ENCODE measurements around the gene PTPRN2. TPM values are rescaled to one million over a fixed set of nuclear protein-coding genes. Genes with fewer than 3 reads are reported as not detected.
"Not testable (repeated sequence)": the region's sequence is repeated elsewhere in the genome, so short reads cannot be mapped to it uniquely, and the experiment has no call there.

Gene PTPRN2
- total RNA-seq, 1 experiment from 2014 or later, result 3.8 TPM

DNA sequence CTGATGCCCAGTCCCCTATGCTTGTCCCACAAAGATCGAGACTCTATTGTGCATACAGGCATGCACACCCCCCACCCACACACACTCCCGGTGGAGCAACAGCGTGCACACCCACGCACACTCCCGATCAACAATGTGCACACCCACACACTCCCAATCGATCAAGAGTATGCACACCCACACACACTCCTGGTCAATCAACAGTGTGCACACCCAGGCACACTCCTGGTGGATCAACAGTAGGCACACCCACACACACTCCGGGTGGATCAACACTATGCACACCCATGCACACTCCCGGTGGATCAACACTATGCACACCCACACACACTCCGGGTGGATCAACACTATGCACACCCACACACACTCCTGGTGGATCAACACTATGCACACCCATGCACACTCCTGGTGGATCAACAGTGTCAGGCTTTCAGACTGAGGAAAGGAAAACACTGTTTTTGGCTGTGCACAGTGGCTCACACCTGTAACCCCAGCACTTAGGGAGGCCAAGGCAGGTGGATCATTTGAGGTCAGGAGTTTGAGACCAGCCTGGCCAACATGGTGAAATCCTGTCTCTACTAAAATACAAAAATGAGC is 118.8 kb downstream of the PTPRN2 start:
- H3K27ac ChIP-seq, result no peak overlapping the region
- no peak overlapping the region for H3K4me3 ChIP-seq
- no peaks in the 10 kb centered on the region for H3K9me3 ChIP-seq (replicated peaks)
- no peaks in the 10 kb centered on the region for H3K36me3 ChIP-seq
- no peak for DNase-seq
- H3K4me1 ChIP-seq, result no peaks in the 10 kb centered on the region
- H3K27me3 ChIP-seq, result peaks cover 14% of the 10 kb centered on the region

DNA sequence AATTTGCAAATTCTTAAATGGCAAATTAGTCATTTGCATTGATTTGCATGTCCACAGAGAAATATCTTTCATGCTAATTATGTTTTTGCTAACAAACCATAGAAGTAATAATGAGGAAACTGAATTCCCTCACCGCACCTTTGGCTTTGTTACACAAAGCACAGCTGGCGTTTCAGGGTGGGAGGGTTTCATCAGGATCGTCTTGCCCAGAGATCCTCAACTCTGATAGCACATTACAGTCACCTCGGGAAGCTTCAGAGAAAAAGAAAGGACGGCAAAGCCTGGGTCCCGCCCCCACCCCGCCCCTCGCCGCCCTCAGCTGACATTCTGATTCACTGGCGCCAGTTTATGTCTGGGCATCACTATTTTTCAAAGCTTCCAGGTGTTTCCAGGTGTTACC is 119.4 kb downstream of the PTPRN2 start:
- Histone ChIP-seq H3K4me1 (no peaks in the 10 kb centered on the region), H3K9me3 (replicated peaks) (no peaks in the 10 kb centered on the region), H3K27ac (no peak overlapping the region), H3K4me3 (no peak overlapping the region), H3K27me3 (peaks cover 11% of the 10 kb centered on the region; the same call in 1 of the 2 replicates), H3K36me3 (no peaks in the 10 kb centered on the region)
- no peak for DNase-seq

DNA sequence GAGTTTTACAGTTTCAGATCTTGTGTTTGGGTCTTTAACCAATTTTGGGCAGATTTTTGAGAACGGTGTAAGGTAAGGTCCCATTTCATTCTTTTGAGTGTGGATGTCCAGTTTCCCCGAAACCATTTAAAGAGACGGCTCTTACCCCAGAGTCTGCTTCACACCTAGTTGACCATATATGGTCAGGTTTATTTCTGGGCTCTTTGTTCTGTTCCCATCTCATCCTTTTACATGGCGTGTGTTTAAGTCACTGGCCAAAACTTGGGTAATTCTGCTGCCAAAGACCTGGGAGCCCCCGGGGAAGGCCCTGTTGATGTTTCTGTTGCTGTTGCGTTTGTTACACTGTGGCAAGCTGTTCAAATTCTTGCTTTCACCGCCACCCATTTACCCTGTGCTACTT is 120.1 kb downstream of the PTPRN2 start:
- no peaks in the 10 kb centered on the region for H3K36me3 ChIP-seq
- H3K4me3 ChIP-seq, result no peak overlapping the region
- no peaks in the 10 kb centered on the region for H3K4me1 ChIP-seq
- H3K9me3 ChIP-seq (replicated peaks), result no peaks in the 10 kb centered on the region
- no peak for DNase-seq
- H3K27me3 ChIP-seq, result 0 out of 2 replicates have a peak, but pooled peaks cover 9% of the 10 kb centered on the region
- no peak overlapping the region for H3K27ac ChIP-seq

DNA sequence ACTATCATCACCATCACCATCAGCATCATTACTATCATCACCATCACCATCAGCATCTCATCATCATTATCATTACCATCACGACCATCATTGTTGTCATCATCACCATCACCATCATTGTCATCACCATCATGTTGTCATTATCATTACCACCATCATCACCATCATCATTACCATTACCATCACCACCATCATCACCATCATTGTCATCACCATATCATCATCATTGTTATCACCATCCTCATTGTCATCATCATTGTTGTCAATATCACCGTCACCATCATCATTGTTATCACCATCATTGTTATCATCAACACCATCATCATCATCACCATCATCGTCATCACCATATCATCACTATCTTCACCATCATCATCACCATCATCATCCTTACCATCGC is 124.3 kb downstream of the PTPRN2 start:
- DNase-seq, result no peak
- no peaks in the 10 kb centered on the region for H3K4me1 ChIP-seq

DNA sequence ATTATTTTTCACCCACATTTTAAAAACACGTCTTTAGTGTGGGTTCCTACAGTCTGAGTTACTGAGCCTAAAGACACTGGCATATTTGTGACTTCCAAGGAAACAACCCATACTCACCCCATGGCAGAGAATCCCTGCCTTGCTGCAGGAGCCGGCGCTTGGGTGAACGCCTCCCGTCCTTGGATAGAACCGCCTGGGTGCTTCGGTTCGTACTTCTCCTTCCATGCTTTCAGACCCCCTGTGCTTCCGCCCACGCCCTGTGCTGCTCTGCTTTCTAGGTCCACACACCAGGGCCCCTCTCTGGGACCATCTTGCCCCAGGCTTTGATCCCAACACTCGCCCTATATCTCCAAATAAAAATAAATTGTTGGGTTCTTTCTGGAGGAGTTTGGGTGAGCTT is 125.8 kb downstream of the PTPRN2 start:
- no peaks in the 10 kb centered on the region for H3K36me3 ChIP-seq
- no peak for DNase-seq
- no peak overlapping the region for H3K27ac ChIP-seq
- no peaks in the 10 kb centered on the region for H3K4me1 ChIP-seq
- no peaks in the 10 kb centered on the region for H3K9me3 ChIP-seq (replicated peaks)
- H3K27me3 ChIP-seq, result no peaks in the 10 kb centered on the region
- no peak overlapping the region for H3K4me3 ChIP-seq

More for the DNA sequence above, 124.3 kb downstream of the PTPRN2 start:
- H3K27ac ChIP-seq, result no peak overlapping the region
- H3K4me3 ChIP-seq, result no peak overlapping the region
- H3K27me3 ChIP-seq, result no peaks in the 10 kb centered on the region
- no peaks in the 10 kb centered on the region for H3K9me3 ChIP-seq (replicated peaks)
- no peaks in the 10 kb centered on the region for H3K36me3 ChIP-seq

DNA sequence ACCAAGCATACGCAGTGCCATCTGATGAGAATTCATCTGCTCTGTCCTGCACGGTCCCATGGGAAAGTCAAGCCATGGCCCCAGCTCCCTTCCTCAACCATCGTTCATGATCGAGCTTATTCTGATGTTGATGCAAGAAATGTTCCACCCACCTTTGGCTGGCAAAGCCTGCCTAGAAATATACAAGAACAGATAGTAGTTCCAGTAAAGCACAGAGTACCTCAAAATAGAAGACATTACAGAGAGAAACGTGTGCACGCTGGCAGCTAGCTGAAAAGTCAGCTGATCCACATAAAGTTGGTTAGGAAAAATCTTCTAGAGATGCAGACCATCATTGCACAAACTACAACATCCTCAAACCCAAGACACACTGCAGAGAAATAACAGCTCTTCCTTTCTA is 127.0 kb downstream of the PTPRN2 start:
- no peaks in the 10 kb centered on the region for H3K9me3 ChIP-seq (replicated peaks)
- H3K36me3 ChIP-seq, result no peaks in the 10 kb centered on the region
- no peak for DNase-seq
- no peak overlapping the region for H3K27ac ChIP-seq
- H3K4me3 ChIP-seq, result no peak overlapping the region
- H3K4me1 ChIP-seq, result no peaks in the 10 kb centered on the region
- H3K27me3 ChIP-seq, result no peaks in the 10 kb centered on the region

DNA sequence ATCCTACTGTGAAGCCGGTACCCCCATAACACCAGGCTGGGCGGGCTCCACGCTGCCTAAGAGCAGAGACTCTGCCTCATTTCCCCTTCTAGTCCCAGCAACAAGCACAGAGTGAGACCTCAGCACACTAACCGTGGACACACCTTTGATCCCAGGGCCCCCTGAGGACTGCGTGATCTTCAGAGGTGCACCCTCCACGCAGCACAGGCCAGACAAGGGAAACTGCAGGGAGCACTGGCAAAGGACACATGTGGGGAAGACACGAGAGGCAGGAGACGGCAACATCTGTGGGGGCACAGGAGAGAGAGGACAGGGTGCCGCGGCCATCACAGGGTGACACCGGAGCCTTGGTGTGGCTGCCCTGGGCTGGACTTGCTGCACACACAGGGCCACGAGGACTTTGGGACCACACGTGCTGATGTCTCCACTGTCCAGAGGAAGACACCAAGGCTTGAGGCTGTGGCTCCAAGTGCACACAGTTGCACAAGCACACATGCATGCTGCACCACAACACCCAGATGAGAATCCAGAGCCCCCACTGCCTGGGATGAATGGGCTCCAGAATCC is 128.8 kb downstream of the PTPRN2 start:
- Histone ChIP-seq H3K4me1 (no peaks in the 10 kb centered on the region), H3K9me3 (replicated peaks) (no peaks in the 10 kb centered on the region), H3K36me3 (no peaks in the 10 kb centered on the region), H3K4me3 (no peak overlapping the region), H3K27ac (no peak overlapping the region), H3K27me3 (no peaks in the 10 kb centered on the region)
- DNase-seq, result no peak

DNA sequence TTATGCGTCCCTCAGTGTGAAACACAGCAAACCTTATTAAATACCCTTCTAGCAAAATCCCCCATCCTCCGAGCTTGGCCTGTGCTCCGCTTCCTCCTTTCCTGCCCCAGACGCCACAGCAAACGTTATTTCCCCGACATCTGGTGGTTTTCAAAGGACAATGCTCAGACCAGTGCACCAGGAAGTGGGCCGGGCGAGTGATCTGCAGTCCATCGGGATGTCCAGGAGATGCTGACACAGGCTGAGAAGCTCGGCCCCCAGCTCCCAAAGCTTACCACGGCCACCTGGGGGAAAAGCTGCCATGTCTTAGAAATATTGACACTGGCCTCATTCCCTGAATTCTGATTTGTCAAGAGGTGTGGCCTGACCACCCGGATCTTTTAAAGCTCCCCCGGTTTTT is 129.5 kb downstream of the PTPRN2 start:
- H3K4me1 ChIP-seq, result no peaks in the 10 kb centered on the region
- no peaks in the 10 kb centered on the region for H3K36me3 ChIP-seq
- no peak for DNase-seq
- H3K27ac ChIP-seq, result no peak overlapping the region
- H3K9me3 ChIP-seq (replicated peaks), result no peaks in the 10 kb centered on the region
- H3K27me3 ChIP-seq, result no peaks in the 10 kb centered on the region
- no peak overlapping the region for H3K4me3 ChIP-seq

DNA sequence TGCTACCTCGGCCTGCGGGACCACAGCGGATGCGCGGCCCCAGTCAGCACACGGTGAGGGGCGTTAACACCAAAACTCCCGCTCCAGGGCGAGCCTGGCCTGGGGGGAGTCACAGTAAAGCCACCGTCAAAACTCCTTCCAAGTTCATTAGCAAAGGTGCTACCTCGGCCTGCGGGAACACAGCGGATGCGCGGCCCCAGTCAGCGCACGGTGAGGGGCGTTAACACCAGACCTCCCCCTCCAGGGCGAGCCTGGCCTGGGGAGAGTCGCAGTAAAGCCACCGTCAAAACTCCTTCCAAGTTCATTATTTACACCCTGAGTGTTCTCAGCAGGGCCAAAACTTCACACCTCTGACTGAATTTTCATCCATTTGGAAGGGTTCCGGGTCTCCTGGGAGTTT is 130.0 kb downstream of the PTPRN2 start:
- not testable (repeated sequence) for DNase-seq; H3K27me3 ChIP-seq; H3K27ac ChIP-seq; H3K36me3 ChIP-seq; H3K9me3 ChIP-seq (replicated peaks); H3K4me1 ChIP-seq; H3K4me3 ChIP-seq

DNA sequence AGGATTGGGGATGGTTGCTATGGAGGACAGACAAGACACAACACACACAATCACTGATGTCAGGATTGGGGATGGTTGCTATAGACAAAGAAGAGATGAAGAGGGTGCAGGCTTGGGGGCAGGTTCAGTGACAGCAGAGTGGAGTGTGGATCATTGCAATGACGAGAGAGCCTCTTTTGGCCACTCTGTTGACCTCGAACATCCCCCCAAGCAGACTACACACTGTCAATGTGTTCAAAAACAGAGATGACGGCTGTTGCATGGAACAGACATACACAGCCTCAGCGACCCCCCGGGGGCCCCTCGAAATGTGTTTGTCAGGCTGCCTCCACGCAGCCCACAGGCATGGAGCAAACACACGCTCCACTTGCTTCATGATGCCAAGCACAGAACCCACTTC is 133.0 kb downstream of the PTPRN2 start:
- Histone ChIP-seq H3K9me3 (replicated peaks) (no peaks in the 10 kb centered on the region), H3K27ac (no peak overlapping the region), H3K4me1 (no peaks in the 10 kb centered on the region), H3K36me3 (no peaks in the 10 kb centered on the region), H3K4me3 (no peak overlapping the region), H3K27me3 (peaks cover 5% of the 10 kb centered on the region)
- DNase-seq, result no peak

DNA sequence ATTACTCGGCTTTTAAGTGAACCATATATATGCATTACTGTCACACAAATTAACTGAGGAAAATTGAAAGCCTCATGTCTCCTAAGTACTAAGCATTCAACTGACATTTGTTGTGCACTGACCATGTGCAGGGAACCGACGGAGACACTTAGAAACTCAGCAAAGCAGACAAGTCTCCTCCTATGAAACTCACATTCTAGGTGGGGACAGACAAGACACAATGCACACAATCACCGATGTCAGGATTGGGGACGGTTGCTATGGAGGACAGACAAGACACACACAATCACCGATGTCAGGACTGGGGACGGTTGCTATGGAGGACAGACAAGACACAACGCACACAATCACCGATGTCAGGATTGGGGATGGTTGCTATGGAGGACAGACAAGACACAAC is 134.0 kb downstream of the PTPRN2 start:
- H3K4me3 ChIP-seq, result no peak overlapping the region
- no peaks in the 10 kb centered on the region for H3K4me1 ChIP-seq
- peaks cover 5% of the 10 kb centered on the region for H3K27me3 ChIP-seq
- DNase-seq, result no peak
- H3K27ac ChIP-seq, result no peak overlapping the region
- H3K9me3 ChIP-seq (replicated peaks), result no peaks in the 10 kb centered on the region
- H3K36me3 ChIP-seq, result no peaks in the 10 kb centered on the region

DNA sequence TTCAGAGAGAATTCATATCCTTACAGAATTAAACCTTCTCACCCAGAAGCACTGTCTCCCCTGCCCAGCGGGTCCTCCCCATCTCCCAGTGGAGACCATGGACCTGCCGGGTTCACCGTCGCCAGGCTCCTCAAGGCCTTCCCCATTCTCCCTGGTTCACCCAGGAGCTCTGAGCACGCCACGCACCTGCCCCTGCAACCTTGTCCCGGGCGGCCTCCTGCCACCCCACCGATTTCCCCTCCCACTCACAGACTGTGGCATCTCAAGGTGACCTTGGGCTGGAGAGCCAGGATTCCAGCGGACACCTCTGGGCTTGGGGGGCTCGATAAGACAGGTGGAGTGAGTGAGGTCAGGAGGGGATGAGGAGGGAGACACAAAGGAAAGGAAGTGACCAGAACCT is 135.3 kb downstream of the PTPRN2 start:
- Histone ChIP-seq H3K27me3 (peaks cover 8% of the 10 kb centered on the region), H3K9me3 (replicated peaks) (no peaks in the 10 kb centered on the region), H3K4me3 (no peak overlapping the region), H3K27ac (no peak overlapping the region), H3K36me3 (no peaks in the 10 kb centered on the region), H3K4me1 (no peaks in the 10 kb centered on the region)
- DNase-seq, result no peak

DNA sequence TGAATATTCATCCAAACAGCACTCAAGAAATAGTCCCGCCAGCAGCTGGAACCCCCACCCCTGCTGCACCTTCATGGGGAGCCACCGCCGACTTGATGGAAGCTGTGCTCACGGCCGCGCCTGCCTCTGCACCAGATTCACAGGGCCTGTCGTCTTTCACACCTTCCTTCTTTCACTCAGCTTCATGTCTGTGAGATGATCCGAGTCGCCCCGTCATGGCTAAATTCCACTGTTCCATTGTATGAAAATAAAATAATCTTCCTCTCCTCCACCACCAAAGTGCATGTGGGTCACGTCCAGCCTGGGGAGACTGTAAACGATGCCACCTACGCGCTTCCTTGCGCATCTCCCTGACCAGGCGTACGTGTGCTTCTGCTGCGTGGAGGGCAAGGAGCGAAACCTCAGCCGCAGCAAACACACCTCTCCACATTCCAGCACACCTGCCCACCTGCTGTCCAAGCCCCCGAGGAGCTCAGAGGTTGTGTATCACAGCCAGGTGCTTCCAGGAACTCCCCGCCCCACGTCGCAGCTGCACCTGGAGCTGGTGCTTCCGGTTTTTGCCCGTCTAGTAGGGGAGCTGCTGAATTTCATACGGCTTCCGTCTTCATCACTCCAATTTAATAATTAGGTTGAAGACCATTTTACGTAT is 137.0 kb downstream of the PTPRN2 start:
- no peaks in the 10 kb centered on the region for H3K4me1 ChIP-seq
- H3K27ac ChIP-seq, result no peak overlapping the region
- H3K36me3 ChIP-seq, result no peaks in the 10 kb centered on the region
- no peak for DNase-seq
- H3K27me3 ChIP-seq, result peaks cover 9% of the 10 kb centered on the region
- H3K4me3 ChIP-seq, result no peak overlapping the region
- no peaks in the 10 kb centered on the region for H3K9me3 ChIP-seq (replicated peaks)

DNA sequence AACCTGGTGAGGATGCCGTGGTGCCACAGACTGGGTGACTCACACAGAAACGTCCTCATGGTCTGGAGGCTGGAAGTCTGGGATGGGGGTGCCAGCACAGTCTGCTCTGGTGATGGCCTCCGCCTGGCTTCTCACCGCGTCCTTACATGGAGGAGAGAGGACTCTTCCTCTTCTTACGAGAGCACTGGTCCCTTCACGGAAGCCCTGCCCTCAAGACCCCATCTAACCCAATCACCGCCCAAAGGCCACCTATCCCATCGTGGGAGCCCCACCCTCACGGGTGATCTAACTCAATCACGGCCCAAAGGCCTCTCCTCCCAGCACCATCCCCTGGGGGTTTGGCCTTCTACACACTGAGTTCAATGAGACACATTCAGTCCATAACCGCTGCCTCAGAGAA is 137.7 kb downstream of the PTPRN2 start:
- H3K4me1 ChIP-seq, result no peaks in the 10 kb centered on the region
- no peaks in the 10 kb centered on the region for H3K36me3 ChIP-seq
- H3K9me3 ChIP-seq (replicated peaks), result no peaks in the 10 kb centered on the region
- no peak overlapping the region for H3K4me3 ChIP-seq
- peaks cover 16% of the 10 kb centered on the region for H3K27me3 ChIP-seq
- no peak overlapping the region for H3K27ac ChIP-seq
- no peak for DNase-seq

DNA sequence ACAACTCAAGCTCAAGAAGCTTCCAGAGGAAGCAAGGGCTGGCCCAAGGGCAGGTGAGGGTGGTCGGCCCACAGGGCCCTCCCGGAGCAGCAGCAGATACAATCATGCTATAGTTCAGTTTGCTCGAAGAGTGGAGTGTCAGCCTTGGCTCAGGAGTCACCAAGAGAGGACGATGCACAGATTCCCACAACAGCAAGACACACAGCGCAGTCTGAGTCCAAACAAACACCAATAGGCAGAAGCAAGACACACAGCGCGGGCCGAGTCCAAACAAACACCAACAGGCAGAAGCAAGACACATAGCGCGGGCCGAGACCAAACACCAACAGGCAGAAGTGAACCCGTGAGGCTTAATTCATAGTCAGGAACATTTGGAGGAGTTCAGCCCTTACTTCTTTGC is 138.4 kb downstream of the PTPRN2 start:
- Histone ChIP-seq H3K4me1 (no peaks in the 10 kb centered on the region), H3K27ac (no peak overlapping the region), H3K9me3 (replicated peaks) (no peaks in the 10 kb centered on the region), H3K27me3 (peaks cover 23% of the 10 kb centered on the region), H3K36me3 (no peaks in the 10 kb centered on the region), H3K4me3 (no peak overlapping the region)
- DNase-seq, result no peak
